Lower leg skin (tissue), 3 donors: ENCODE data around the gene COL18A1.

ENCODE experiments used
- POLR2A ChIP-seq, 2 donors: fragments of 450-650 bp; IDR thresholded peaks; one replicate each; pipeline ENCODE4 v1.6.1; 2016 to 2017; ENCODE audit warnings: antibody characterized with exemption in 2 of 2, mild to moderate bottlenecking in 1 of 2, moderate library complexity in 1 of 2
- TF ChIP-seq, protein P1 (sequence below), 3 donors: fragments of 450-650 bp; IDR thresholded peaks; one replicate each; pipeline ENCODE4 v1.5.1; 2016; ENCODE audit warnings: antibody characterized with exemption in 3 of 3, mild to moderate bottlenecking in 3 of 3, moderate library complexity in 2 of 3

GRCh38 chr21:45525153-45525909, 120.4 kb downstream of the COL18A1 start:
- TF ChIP-seq, protein P1, sequence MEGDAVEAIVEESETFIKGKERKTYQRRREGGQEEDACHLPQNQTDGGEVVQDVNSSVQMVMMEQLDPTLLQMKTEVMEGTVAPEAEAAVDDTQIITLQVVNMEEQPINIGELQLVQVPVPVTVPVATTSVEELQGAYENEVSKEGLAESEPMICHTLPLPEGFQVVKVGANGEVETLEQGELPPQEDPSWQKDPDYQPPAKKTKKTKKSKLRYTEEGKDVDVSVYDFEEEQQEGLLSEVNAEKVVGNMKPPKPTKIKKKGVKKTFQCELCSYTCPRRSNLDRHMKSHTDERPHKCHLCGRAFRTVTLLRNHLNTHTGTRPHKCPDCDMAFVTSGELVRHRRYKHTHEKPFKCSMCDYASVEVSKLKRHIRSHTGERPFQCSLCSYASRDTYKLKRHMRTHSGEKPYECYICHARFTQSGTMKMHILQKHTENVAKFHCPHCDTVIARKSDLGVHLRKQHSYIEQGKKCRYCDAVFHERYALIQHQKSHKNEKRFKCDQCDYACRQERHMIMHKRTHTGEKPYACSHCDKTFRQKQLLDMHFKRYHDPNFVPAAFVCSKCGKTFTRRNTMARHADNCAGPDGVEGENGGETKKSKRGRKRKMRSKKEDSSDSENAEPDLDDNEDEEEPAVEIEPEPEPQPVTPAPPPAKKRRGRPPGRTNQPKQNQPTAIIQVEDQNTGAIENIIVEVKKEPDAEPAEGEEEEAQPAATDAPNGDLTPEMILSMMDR (IDR thresholded peaks at IDR 0.05), result no peak
- no peak for TF ChIP-seq POLR2A (IDR thresholded peaks at IDR 0.05)
